H9 (cell line): ENCODE data around the gene VSIG8. TPM values are rescaled to one million over a fixed set of nuclear protein-coding genes. Genes with fewer than 3 reads are reported as not detected.

Experiments used
- DNase-seq: peaks from one replicate; pipeline ENCODE4 v3.0.0-alpha.2; 2017
- H2AFZ ChIP-seq: one replicate; pipeline ENCODE4 v1.6.1; 2013; ENCODE audit warnings: mild to moderate bottlenecking, low read length, control low read depth, moderate library complexity
- H2AK5ac ChIP-seq: 2 replicates; pipeline ENCODE4 v1.6.1; 2013; ENCODE audit warnings: low read length, control low read depth, mixed read lengths; ENCODE audit not compliant: insufficient read length
- H2BK120ac ChIP-seq: one replicate; pipeline ENCODE4 v1.6.1; 2013; ENCODE audit warnings: low read depth, mild to moderate bottlenecking, low read length, control low read depth, inconsistent platforms; ENCODE audit not compliant: poor library complexity, severe bottlenecking
- H2BK12ac ChIP-seq: 2 replicates; pipeline ENCODE4 v1.6.1; 2013; ENCODE audit warnings: low read length, control low read depth, mixed read lengths, low read depth; ENCODE audit not compliant: insufficient read length
- H2BK15ac ChIP-seq: 2 replicates; pipeline ENCODE4 v1.6.1; 2013; ENCODE audit warnings: low read depth, low read length, control low read depth
- H2BK20ac ChIP-seq: one replicate; pipeline ENCODE4 v1.6.1; 2013; ENCODE audit warnings: low read depth, mild to moderate bottlenecking, low read length, control low read depth, inconsistent platforms; ENCODE audit not compliant: poor library complexity, severe bottlenecking
- H2BK5ac ChIP-seq: 2 replicates; pipeline ENCODE4 v1.6.1; 2013; ENCODE audit warnings: low read length, control low read depth, mixed read lengths; ENCODE audit not compliant: insufficient read length
- H3K14ac ChIP-seq: 2 replicates; pipeline ENCODE4 v1.6.1; 2013; ENCODE audit warnings: low read length, control low read depth; ENCODE audit not compliant: insufficient read depth
- H3K18ac ChIP-seq: 2 replicates; pipeline ENCODE4 v1.6.1; 2013; ENCODE audit warnings: low read depth, mild to moderate bottlenecking, mixed read lengths, low read length, control low read depth; ENCODE audit not compliant: insufficient read length
- H3K23ac ChIP-seq: 2 replicates; pipeline ENCODE4 v1.6.1; 2013; ENCODE audit warnings: low read length, control low read depth, mixed read lengths, low read depth; ENCODE audit not compliant: insufficient read length
- H3K23me2 ChIP-seq: 2 replicates; pipeline ENCODE4 v1.6.1; 2013; ENCODE audit warnings: low read depth, mild to moderate bottlenecking, mixed read lengths, low read length, control low read depth; ENCODE audit not compliant: insufficient read length, poor library complexity, severe bottlenecking
- H3K27ac ChIP-seq: 2 replicates; pipeline ENCODE4 v1.5.1; 2013; ENCODE audit warnings: low read length, control low read depth, mixed read lengths, low read depth; ENCODE audit not compliant: insufficient read length
- H3K27me3 ChIP-seq: 2 replicates; pipeline ENCODE4 v1.6.1; 2013; ENCODE audit warnings: low read length, control low read depth, inconsistent platforms; ENCODE audit not compliant: insufficient read depth
- H3K4ac ChIP-seq: 2 replicates; pipeline ENCODE4 v1.6.1; 2013; ENCODE audit warnings: low read depth, mild to moderate bottlenecking, control low read depth, inconsistent platforms, low read length, moderate library complexity
- H3K4me1 ChIP-seq: 2 replicates; pipeline ENCODE4 v1.6.1; 2013; ENCODE audit warnings: low read length, control low read depth, inconsistent platforms; ENCODE audit not compliant: insufficient read depth
- H3K4me2 ChIP-seq: 2 replicates; pipeline ENCODE4 v1.6.1; 2013; ENCODE audit warnings: low read length, control low read depth, mixed read lengths; ENCODE audit not compliant: insufficient read length, insufficient read depth
- H3K56ac ChIP-seq: 2 replicates; pipeline ENCODE4 v1.6.1; 2013; ENCODE audit warnings: low read depth, mild to moderate bottlenecking, mixed read lengths, low read length, control low read depth; ENCODE audit not compliant: insufficient read length
- H3K79me1 ChIP-seq: 2 replicates; pipeline ENCODE4 v1.6.1; 2013; ENCODE audit warnings: low read depth, mild to moderate bottlenecking, moderate library complexity, low read length, control low read depth, inconsistent platforms; ENCODE audit not compliant: insufficient read depth, poor library complexity, severe bottlenecking
- H3K79me2 ChIP-seq: 2 replicates; pipeline ENCODE4 v1.6.1; 2013; ENCODE audit warnings: low read length, control low read depth, inconsistent platforms; ENCODE audit not compliant: insufficient read depth
- H3K9ac ChIP-seq: 2 replicates; pipeline ENCODE4 v1.6.1; 2013; ENCODE audit warnings: low read length, control low read depth, mixed read lengths; ENCODE audit not compliant: insufficient read length; ENCODE audit errors: extremely low read depth
- H3K9me3 ChIP-seq: one replicate; pipeline ENCODE4 v1.6.1; 2013; ENCODE audit warnings: low read depth, low read length, inconsistent platforms; ENCODE audit not compliant: control insufficient read depth
- H3T11ph ChIP-seq: one replicate; pipeline ENCODE4 v1.6.1; 2013; ENCODE audit warnings: mild to moderate bottlenecking, low read length, control low read depth, inconsistent platforms
- H4K20me1 ChIP-seq: one replicate; pipeline ENCODE4 v1.6.1; 2013; ENCODE audit not compliant: control insufficient read depth, insufficient read length, insufficient read depth
- H4K5ac ChIP-seq: 2 replicates; pipeline ENCODE4 v1.6.1; 2013; ENCODE audit warnings: low read depth, mild to moderate bottlenecking, mixed read lengths, low read length, control low read depth; ENCODE audit not compliant: insufficient read length
- H4K8ac ChIP-seq: replicated peaks from 2 replicates; pipeline ENCODE4 v1.6.1; 2013; ENCODE audit warnings: low read length, control low read depth, mixed read lengths, low read depth; ENCODE audit not compliant: insufficient read length
- H4K91ac ChIP-seq: 2 replicates; pipeline ENCODE4 v1.6.1; 2013; ENCODE audit warnings: low read depth, mild to moderate bottlenecking, moderate library complexity, mixed read lengths, low read length, control low read depth; ENCODE audit not compliant: insufficient read length
- H3K27ac Mint-ChIP-seq, 3 experiments: 2 replicates in 2 of 3; 3 replicates in 1 of 3; pipeline ENCODE4 v1.8.0; 2020 to 2021; ENCODE audit warnings: mixed read lengths in 3 of 3, mild to moderate bottlenecking in 1 of 3, moderate library complexity in 1 of 3
- H3K27me3 Mint-ChIP-seq: 2 replicates; pipeline ENCODE4 v1.8.0; 2021; ENCODE audit warnings: low read depth, mild to moderate bottlenecking, moderate library complexity, mixed read lengths
- H3K36me3 Mint-ChIP-seq, 3 experiments: 2 replicates in 2 of 3; 3 replicates in 1 of 3; pipeline ENCODE4 v1.8.0; 2020 to 2021; ENCODE audit warnings: low read depth in 3 of 3, mixed read lengths in 3 of 3; ENCODE audit not compliant: insufficient read depth in 1 of 3
- H3K4me1 Mint-ChIP-seq, 2 experiments: 2 replicates each; pipeline ENCODE4 v1.8.0; 2020; ENCODE audit warnings: mixed read lengths in 2 of 2
- H3K4me3 Mint-ChIP-seq, 2 experiments: 2 replicates in 1 of 2; 3 replicates in 1 of 2; pipeline ENCODE4 v1.8.0; 2020 to 2021; ENCODE audit warnings: mild to moderate bottlenecking in 2 of 2, mixed read lengths in 2 of 2, moderate library complexity in 1 of 2
- H3K9me3 Mint-ChIP-seq, 2 experiments: 2 replicates in 1 of 2; 3 replicates in 1 of 2; pipeline ENCODE4 v1.8.0; 2020; ENCODE audit warnings: mild to moderate bottlenecking in 2 of 2, mixed read lengths in 2 of 2, moderate library complexity in 1 of 2
- CTCF ChIP-seq: fragments of 200-600 bp; sonication (generic); conservative IDR thresholded peaks from 3 replicates; pipeline ENCODE4 v1.8.0; 2021; ENCODE audit warnings: antibody characterized with exemption, mild to moderate bottlenecking
- WGBS: extraction: QIAGEN DNeasy Blood & Tissue Kit; methylation state at CpG from one replicate; pipeline ENCODE4 v1.1.7; 2013; ENCODE audit warnings: missing lambda C conversion rate, low lambda C conversion rate, mixed read lengths; ENCODE audit not compliant: insufficient read length; ENCODE audit errors: extremely low coverage; 5-methylcytosine and 5-hydroxymethylcytosine counted together
- total RNA-seq: library from RNA; stranded (reverse); gene quantifications from 2 replicates; pipeline ENCODE4 v1.2.1, GENCODE V29; 2021

VSIG8 gene
- total RNA-seq, 1 experiment from 2014 or later: not detected

GRCh38 chr1:159854693-159855192, 7.7 kb downstream of the VSIG8 start:
- H4K5ac ChIP-seq: no peak overlapping the region
- no peak overlapping the region for H3K4ac ChIP-seq
- H3K18ac ChIP-seq: no peak overlapping the region
- H4K8ac ChIP-seq: no peak overlapping the region
- no peak overlapping the region for H2BK120ac ChIP-seq
- no peak overlapping the region for H2AFZ ChIP-seq
- no peaks in the 10 kb centered on the region for H3K9me3 Mint-ChIP-seq
- H3K23ac ChIP-seq: no peak overlapping the region
- H2BK12ac ChIP-seq: no peak overlapping the region
- H3T11ph ChIP-seq: no peak overlapping the region
- no CpG with 5 or more reads among the region's 59 CpGs for WGBS
- no peak for TF ChIP-seq CTCF
- H2BK20ac ChIP-seq: no peak overlapping the region
- H3K27me3 Mint-ChIP-seq: peaks cover 50% of the 10 kb centered on the region
- H3K79me2 ChIP-seq: no peaks in the 10 kb centered on the region
- no peak overlapping the region for H3K9ac ChIP-seq
- H4K91ac ChIP-seq: no peak overlapping the region
- no peaks in the 10 kb centered on the region for H3K36me3 Mint-ChIP-seq
- no peak overlapping the region for H2BK5ac ChIP-seq
- H3K9me3 ChIP-seq: no peaks in the 10 kb centered on the region
- H3K79me1 ChIP-seq: no peaks in the 10 kb centered on the region
- no peaks in the 10 kb centered on the region for H3K4me1 ChIP-seq
- peaks cover 6% of the 10 kb centered on the region; the same call in 1 of the 2 replicates for H3K27me3 ChIP-seq
- H3K4me1 Mint-ChIP-seq: peaks cover 6% of the 10 kb centered on the region in 2 experiments
- no peak overlapping the region for H3K14ac ChIP-seq
- no peak overlapping the region for H2BK15ac ChIP-seq
- H3K27ac Mint-ChIP-seq: no peak overlapping the region
- H4K20me1 ChIP-seq: no peaks in the 10 kb centered on the region
- peak; percentile 67 for DNase-seq
- H3K4me2 ChIP-seq: peak overlapping the region; percentile 49
- H3K27ac ChIP-seq: no peak overlapping the region
- H3K4me3 Mint-ChIP-seq: peak overlapping the region; percentile 73 to 93
- peaks cover 6% of the 10 kb centered on the region for H3K23me2 ChIP-seq
- H3K56ac ChIP-seq: no peak overlapping the region
- no peak overlapping the region for H2AK5ac ChIP-seq
